ENCODE data around the gene SBDS. TPM values are rescaled to one million over a fixed set of nuclear protein-coding genes. Genes with fewer than 3 reads are reported as not detected.

The SBDS gene
- total RNA-seq, 1 experiment from 2014 or later: 50.1 TPM

DNA sequence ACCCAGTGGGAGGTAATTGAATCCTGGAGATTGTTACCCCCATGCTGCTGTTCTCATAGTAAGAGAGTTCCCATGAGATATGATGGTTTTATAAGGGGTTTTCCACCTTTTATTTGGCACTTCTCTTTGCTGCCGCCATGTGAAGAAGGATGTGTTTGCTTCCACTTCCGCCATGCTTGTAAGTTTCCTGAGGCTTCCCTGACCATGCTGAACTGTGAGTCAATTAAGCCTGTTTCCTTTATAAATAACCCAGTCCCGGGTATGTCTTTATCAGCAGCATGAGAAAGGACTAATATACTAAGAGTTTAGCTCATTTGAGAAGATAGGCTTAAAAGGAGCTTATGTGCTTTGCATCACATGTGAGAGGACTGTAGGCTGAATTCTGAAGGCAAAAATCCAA, 45.1 kb downstream of the SBDS start:
- Histone ChIP-seq H3K4me2 (ENCODE audit: low read length) (no peak overlapping the region), H3K9me3 (ENCODE audit: control insufficient read depth in 1 of 2, insufficient read depth in 1 of 2, low read depth in 1 of 2, low read length in 2 of 2) (no peaks in the 10 kb centered on the region), H3K9me2 (ENCODE audit: insufficient read depth) (no peaks in the 10 kb centered on the region), H3K4me3 (replicated peaks in 1 of 2; ENCODE audit: low read depth in 1 of 2, low read length in 2 of 2) (no peak overlapping the region), H3K36me3 (ENCODE audit: control insufficient read depth in 1 of 2, insufficient read depth in 2 of 2, low read length in 2 of 2) (peaks cover 33 to 44% of the 10 kb centered on the region in 2 experiments), H3K9ac (ENCODE audit: low read length) (no peak overlapping the region), H3K27me3 (ENCODE audit: insufficient read depth, low read length) (no peaks in the 10 kb centered on the region), H3K4me1 (ENCODE audit: control insufficient read depth in 1 of 2, insufficient read depth in 2 of 2, low read length in 2 of 2) (peaks cover 12 to 22% of the 10 kb centered on the region in 2 experiments), H3K79me2 (ENCODE audit: insufficient read depth, low read length) (peaks cover 4% of the 10 kb centered on the region; the same call in 1 of the 2 replicates), H4K20me1 (ENCODE audit: insufficient read depth) (no peaks in the 10 kb centered on the region), H3K27ac (ENCODE audit: low read depth, low read length) (no peak overlapping the region), H2AFZ (ENCODE audit: low read depth, low read length, poor library complexity, severe bottlenecking) (no peak overlapping the region)
- intact Hi-C loops (cut with micrococcal nuclease): no loop called here
- ChIA-PET CTCF (no interaction called here), RAD21 (ENCODE audit: low non-redundant PET in 1 of 2, low total read pairs in 2 of 2, uncharacterized antibody in 2 of 2, unreplicated experiment in 2 of 2) (no interaction called here), POLR2A (no interaction called here)
- TF ChIP-seq TCF7L2 (IDR thresholded peaks at IDR 0.05; ENCODE audit: borderline replicate concordance, extremely low read depth, insufficient read depth, insufficient read length): no peak
- TF ChIP-seq SIN3A (IDR thresholded peaks at IDR 0.05; ENCODE audit: low read depth): no peak
- TF ChIP-seq, protein P1, sequence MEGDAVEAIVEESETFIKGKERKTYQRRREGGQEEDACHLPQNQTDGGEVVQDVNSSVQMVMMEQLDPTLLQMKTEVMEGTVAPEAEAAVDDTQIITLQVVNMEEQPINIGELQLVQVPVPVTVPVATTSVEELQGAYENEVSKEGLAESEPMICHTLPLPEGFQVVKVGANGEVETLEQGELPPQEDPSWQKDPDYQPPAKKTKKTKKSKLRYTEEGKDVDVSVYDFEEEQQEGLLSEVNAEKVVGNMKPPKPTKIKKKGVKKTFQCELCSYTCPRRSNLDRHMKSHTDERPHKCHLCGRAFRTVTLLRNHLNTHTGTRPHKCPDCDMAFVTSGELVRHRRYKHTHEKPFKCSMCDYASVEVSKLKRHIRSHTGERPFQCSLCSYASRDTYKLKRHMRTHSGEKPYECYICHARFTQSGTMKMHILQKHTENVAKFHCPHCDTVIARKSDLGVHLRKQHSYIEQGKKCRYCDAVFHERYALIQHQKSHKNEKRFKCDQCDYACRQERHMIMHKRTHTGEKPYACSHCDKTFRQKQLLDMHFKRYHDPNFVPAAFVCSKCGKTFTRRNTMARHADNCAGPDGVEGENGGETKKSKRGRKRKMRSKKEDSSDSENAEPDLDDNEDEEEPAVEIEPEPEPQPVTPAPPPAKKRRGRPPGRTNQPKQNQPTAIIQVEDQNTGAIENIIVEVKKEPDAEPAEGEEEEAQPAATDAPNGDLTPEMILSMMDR (IDR thresholded peaks at IDR 0.05 in 2 of 3, conservative IDR thresholded peaks at IDR 0.05 in 1 of 3; ENCODE audit: borderline replicate concordance in 1 of 3, insufficient read depth in 1 of 3, low read depth in 2 of 3, low read length in 2 of 3): no peak
- TF ChIP-seq ZNF274 (IDR thresholded peaks at IDR 0.05; ENCODE audit: low read depth, low read length): no peak
- no peak for DNase-seq (ENCODE audit: low read depth, low spot score)
- no peak for ATAC-seq
- BruUV-seq (replicated peaks): no TSS peak

DNA sequence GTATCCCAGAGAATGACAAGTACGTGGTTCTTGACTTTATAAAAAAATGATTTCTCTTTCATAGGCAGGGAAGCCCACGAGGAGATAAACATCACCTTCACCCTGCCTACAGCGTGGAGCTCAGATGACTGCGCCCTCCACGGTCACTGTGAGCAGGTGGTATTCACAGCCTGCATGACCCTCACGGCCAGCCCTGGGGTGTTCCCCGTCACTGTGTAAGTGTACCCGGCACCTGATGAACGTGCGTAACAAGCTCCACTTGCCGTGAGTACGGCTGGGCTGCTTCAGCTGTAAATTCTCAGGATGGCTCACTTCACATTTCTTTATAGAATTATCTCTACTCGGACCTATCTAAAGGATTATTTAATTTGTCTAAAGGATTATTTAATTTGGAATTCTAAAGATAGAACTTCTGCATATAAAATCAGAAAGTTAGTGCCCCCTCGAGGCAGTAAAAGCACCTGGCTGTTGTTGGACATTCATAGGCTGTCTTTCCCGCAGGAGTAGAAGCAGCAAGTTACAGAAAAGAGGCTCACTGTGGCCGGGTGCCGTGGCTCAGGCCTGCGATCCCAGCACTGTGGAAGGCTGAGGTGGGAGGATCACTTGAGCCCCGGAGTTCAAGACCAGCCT, 46.8 kb downstream of the SBDS start:
- Histone ChIP-seq H3K9ac (ENCODE audit: low read length) (no peak overlapping the region), H3K27me3 (ENCODE audit: insufficient read depth, low read length) (no peaks in the 10 kb centered on the region), H3K4me3 (replicated peaks in 1 of 2; ENCODE audit: low read depth in 1 of 2, low read length in 2 of 2) (no peak overlapping the region), H3K4me2 (ENCODE audit: low read length) (no peak overlapping the region), H3K4me1 (ENCODE audit: control insufficient read depth in 1 of 2, insufficient read depth in 2 of 2, low read length in 2 of 2) (peaks cover 12 to 22% of the 10 kb centered on the region in 2 experiments), H3K36me3 (ENCODE audit: control insufficient read depth in 1 of 2, insufficient read depth in 2 of 2, low read length in 2 of 2) (peaks cover 40 to 46% of the 10 kb centered on the region in 2 experiments), H3K79me2 (ENCODE audit: insufficient read depth, low read length) (peaks cover 10% of the 10 kb centered on the region; the same call in 1 of the 2 replicates), H3K27ac (ENCODE audit: low read depth, low read length) (no peak overlapping the region), H2AFZ (ENCODE audit: low read depth, low read length, poor library complexity, severe bottlenecking) (no peak overlapping the region), H3K9me3 (ENCODE audit: control insufficient read depth in 1 of 2, insufficient read depth in 1 of 2, low read depth in 1 of 2, low read length in 2 of 2) (no peaks in the 10 kb centered on the region), H3K9me2 (ENCODE audit: insufficient read depth) (no peaks in the 10 kb centered on the region), H4K20me1 (ENCODE audit: insufficient read depth) (no peaks in the 10 kb centered on the region)
- DNase-seq (ENCODE audit: low read depth, low spot score): no peak
- BruUV-seq (replicated peaks): no TSS peak
- intact Hi-C loops (cut with micrococcal nuclease): no loop called here
- POLR2A ChIA-PET: no interaction called here
- RAD21 ChIA-PET (ENCODE audit: low non-redundant PET in 1 of 2, low total read pairs in 2 of 2, uncharacterized antibody in 2 of 2, unreplicated experiment in 2 of 2): no interaction called here
- CTCF ChIA-PET: no interaction called here
- no peak for ATAC-seq
- TF ChIP-seq SIN3A (IDR thresholded peaks at IDR 0.05; ENCODE audit: low read depth): no peak
- no peak for TF ChIP-seq FOSL1 (IDR thresholded peaks at IDR 0.05; ENCODE audit: low read depth)
- TF ChIP-seq POLR2A (IDR thresholded peaks at IDR 0.05; ENCODE audit: borderline replicate concordance, extremely low read depth, insufficient read depth, insufficient read length): no peak
- no peak for TF ChIP-seq CEBPB (IDR thresholded peaks at IDR 0.05; ENCODE audit: low read depth)
- TF ChIP-seq RAD21 (IDR thresholded peaks at IDR 0.05; ENCODE audit: low read depth): no peak
- no peak for TF ChIP-seq SRF (IDR thresholded peaks at IDR 0.05; ENCODE audit: low read depth)
- TF ChIP-seq, protein P1 (IDR thresholded peaks at IDR 0.05 in 2 of 3, conservative IDR thresholded peaks at IDR 0.05 in 1 of 3; ENCODE audit: borderline replicate concordance in 1 of 3, insufficient read depth in 1 of 3, low read depth in 2 of 3, low read length in 2 of 3): no peak
- TF ChIP-seq, protein P2, sequence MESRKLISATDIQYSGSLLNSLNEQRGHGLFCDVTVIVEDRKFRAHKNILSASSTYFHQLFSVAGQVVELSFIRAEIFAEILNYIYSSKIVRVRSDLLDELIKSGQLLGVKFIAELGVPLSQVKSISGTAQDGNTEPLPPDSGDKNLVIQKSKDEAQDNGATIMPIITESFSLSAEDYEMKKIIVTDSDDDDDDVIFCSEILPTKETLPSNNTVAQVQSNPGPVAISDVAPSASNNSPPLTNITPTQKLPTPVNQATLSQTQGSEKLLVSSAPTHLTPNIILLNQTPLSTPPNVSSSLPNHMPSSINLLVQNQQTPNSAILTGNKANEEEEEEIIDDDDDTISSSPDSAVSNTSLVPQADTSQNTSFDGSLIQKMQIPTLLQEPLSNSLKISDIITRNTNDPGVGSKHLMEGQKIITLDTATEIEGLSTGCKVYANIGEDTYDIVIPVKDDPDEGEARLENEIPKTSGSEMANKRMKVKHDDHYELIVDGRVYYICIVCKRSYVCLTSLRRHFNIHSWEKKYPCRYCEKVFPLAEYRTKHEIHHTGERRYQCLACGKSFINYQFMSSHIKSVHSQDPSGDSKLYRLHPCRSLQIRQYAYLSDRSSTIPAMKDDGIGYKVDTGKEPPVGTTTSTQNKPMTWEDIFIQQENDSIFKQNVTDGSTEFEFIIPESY (IDR thresholded peaks at IDR 0.05; ENCODE audit: extremely low read depth, insufficient replicate concordance, low read length): no peak
- TF ChIP-seq POLR2AphosphoS5 (IDR thresholded peaks at IDR 0.05; ENCODE audit: low read depth, low read length): no peak
- no peak for TF ChIP-seq EZH2 (IDR thresholded peaks at IDR 0.05)
- TF ChIP-seq ZFX (IDR thresholded peaks at IDR 0.05): no peak
- TF ChIP-seq EGR1 (IDR thresholded peaks at IDR 0.05; ENCODE audit: low read depth): no peak

All from HCT116 (cell line).